ENCODE results near the gene RPTOR.

GRCh38 chr17:80795754-80796153 is 251.1 kb downstream of the RPTOR start:
- TF ChIP-seq CTCF (IDR thresholded peaks at IDR 0.05) (no peak), SIN3A (IDR thresholded peaks at IDR 0.05; ENCODE audit: borderline replicate concordance, insufficient read depth, low read depth, low read length) (no peak), POLR2AphosphoS5 (IDR thresholded peaks at IDR 0.05; ENCODE audit: low read depth, low read length) (no peak)
